H1 (cell line): ENCODE results near the gene ZSWIM6. TPM values are rescaled to one million over a fixed set of nuclear protein-coding genes. Genes with fewer than 3 reads are reported as not detected.

Experiments used
- CTCF ChIA-PET: fragments of 300-600 bp; sonication (Branson Sonifier 250); formaldehyde crosslinking; loops from one replicate; lab custom pipeline; 2021; ENCODE audit not compliant: partially characterized antibody; lab: Charles Lee
- POLR2A ChIA-PET: fragments of 300-600 bp; sonication (Branson Sonifier 250); formaldehyde crosslinking; loops from one replicate; lab custom pipeline; 2021; ENCODE audit warnings: inconsistent platforms; ENCODE audit not compliant: partially characterized antibody; lab: Charles Lee
- DNase-seq, 2 experiments: peaks; one replicate each; pipeline versions ENCODE4 v3.0.0 to v3.0.0-alpha.2; 2010 to 2022; ENCODE audit warnings: low spot score in 2 of 2, low read depth in 1 of 2, mixed read lengths in 1 of 2
- FAIRE-seq: peaks from 2 replicates; lab custom pipeline; 2011; peaks lifted over from hg19 to GRCh38; lab: Jason Lieb, UNC
- H2AFZ ChIP-seq: 2 replicates; pipeline ENCODE4 v1.8.1; 2012; ENCODE audit warnings: low read length, inconsistent platforms
- H2AK5ac ChIP-seq: 2 replicates; pipeline ENCODE4 v1.6.1; 2013; ENCODE audit warnings: low read depth, low read length
- H2BK120ac ChIP-seq: replicated peaks from 2 replicates; pipeline ENCODE3; 2013; ENCODE audit warnings: low read depth, low read length, inconsistent platforms
- H2BK12ac ChIP-seq: 2 replicates; pipeline ENCODE4 v1.6.1; 2013; ENCODE audit warnings: low read depth, low read length
- H2BK15ac ChIP-seq: 2 replicates; pipeline ENCODE4 v1.6.1; 2013; ENCODE audit warnings: low read length
- H2BK20ac ChIP-seq: 2 replicates; pipeline ENCODE4 v1.6.1; 2013; ENCODE audit warnings: low read length
- H2BK5ac ChIP-seq: 2 replicates; pipeline ENCODE4 v1.6.1; 2013; ENCODE audit warnings: low read depth, low read length
- H3K14ac ChIP-seq: 2 replicates; pipeline ENCODE4 v1.6.1; 2013; ENCODE audit warnings: inconsistent platforms; ENCODE audit not compliant: insufficient read length
- H3K18ac ChIP-seq: 2 replicates; pipeline ENCODE4 v1.6.1; 2013; ENCODE audit warnings: low read length; ENCODE audit errors: extremely low read depth
- H3K23ac ChIP-seq: 2 replicates; pipeline ENCODE4 v1.6.1; 2013; ENCODE audit warnings: inconsistent platforms; ENCODE audit not compliant: insufficient read length
- H3K23me2 ChIP-seq: 2 replicates; pipeline ENCODE4 v1.6.1; 2013; ENCODE audit warnings: low read depth, low read length
- H3K27ac ChIP-seq: 2 replicates; pipeline ENCODE4 v1.6.1; 2011; ENCODE audit warnings: low read depth, low read length, inconsistent platforms
- H3K27me3 ChIP-seq, 4 experiments: replicated peaks in 1 of 4; 1 replicate in 1 of 4; 2 replicates in 3 of 4; pipeline versions ENCODE4 v1.6.1 to v1.8.1; 2011 to 2013; ENCODE audit warnings: low read length in 3 of 4, mild to moderate bottlenecking in 3 of 4, inconsistent platforms in 2 of 4, mixed read lengths in 2 of 4, moderate library complexity in 1 of 4; ENCODE audit not compliant: control insufficient read depth in 3 of 4, insufficient read depth in 3 of 4; ENCODE audit errors: extremely low read depth in 1 of 4
- H3K36me3 ChIP-seq, 4 experiments: 2 replicates each; pipeline versions ENCODE4 v1.6.1 to v1.8.1; 2011 to 2013; ENCODE audit warnings: mild to moderate bottlenecking in 4 of 4, low read length in 3 of 4, moderate library complexity in 2 of 4, control low read depth in 1 of 4, inconsistent platforms in 1 of 4; ENCODE audit not compliant: insufficient read depth in 4 of 4, control insufficient read depth in 2 of 4
- H3K4ac ChIP-seq: replicated peaks from 2 replicates; pipeline ENCODE3; 2013; ENCODE audit warnings: low read length, low read depth, mixed read lengths, inconsistent platforms; ENCODE audit not compliant: insufficient read length
- H3K4me1 ChIP-seq, 4 experiments: replicated peaks in 1 of 4; 1 replicate in 1 of 4; 2 replicates in 3 of 4; pipeline versions ENCODE4 v1.6.1 to v1.8.1; 2011 to 2013; ENCODE audit warnings: low read length in 3 of 4, inconsistent platforms in 2 of 4, mixed read lengths in 1 of 4; ENCODE audit not compliant: insufficient read depth in 4 of 4, control insufficient read depth in 3 of 4
- H3K4me2 ChIP-seq, 2 experiments: 2 replicates each; pipeline versions ENCODE4 v1.6.1 to v1.8.1; 2011 to 2013; ENCODE audit warnings: low read depth in 2 of 2, low read length in 2 of 2, control low read depth in 1 of 2, inconsistent platforms in 1 of 2, mild to moderate bottlenecking in 1 of 2; ENCODE audit not compliant: insufficient read depth in 1 of 2
- H3K4me3 ChIP-seq, 4 experiments: fragments of 200-600, 300-600 bp in 1 of 4; sonication (generic), shearing (Covaris generic), sonication (Bioruptor Twin) in 1 of 4; 2 replicates each; pipeline versions ENCODE4 v1.5.1 to v1.8.1; 2011 to 2016; ENCODE audit warnings: low read length in 4 of 4, low read depth in 3 of 4, control low read depth in 2 of 4, inconsistent platforms in 2 of 4, mild to moderate bottlenecking in 2 of 4, mixed read lengths in 1 of 4, moderate library complexity in 1 of 4; ENCODE audit not compliant: insufficient read depth in 2 of 4; ENCODE audit errors: extremely low read depth in 1 of 4
- H3K56ac ChIP-seq: replicated peaks from 2 replicates; pipeline ENCODE3; 2013; ENCODE audit warnings: low read depth, mild to moderate bottlenecking, mixed read lengths, low read length, inconsistent platforms; ENCODE audit not compliant: insufficient read length
- H3K79me1 ChIP-seq: 2 replicates; pipeline ENCODE4 v1.6.1; 2013; ENCODE audit warnings: low read depth, low read length, control low read depth
- H3K79me2 ChIP-seq, 2 experiments: 2 replicates each; pipeline versions ENCODE4 v1.6.1 to v1.8.1; 2012 to 2013; ENCODE audit warnings: low read length in 2 of 2, mild to moderate bottlenecking in 2 of 2, inconsistent platforms in 1 of 2; ENCODE audit not compliant: insufficient read depth in 2 of 2, control insufficient read depth in 1 of 2
- H3K9ac ChIP-seq, 4 experiments: replicated peaks in 1 of 4; 1 replicate in 1 of 4; 2 replicates in 3 of 4; pipeline versions ENCODE4 v1.6.1 to v1.8.1; 2011 to 2013; ENCODE audit warnings: low read depth in 3 of 4, low read length in 3 of 4, control low read depth in 2 of 4, mild to moderate bottlenecking in 2 of 4, moderate library complexity in 2 of 4, inconsistent platforms in 1 of 4; ENCODE audit errors: extremely low read depth in 1 of 4
- H3K9me3 ChIP-seq, 2 experiments: 2 replicates each; pipeline versions ENCODE4 v1.6.1 to v1.8.1; 2012 to 2013; ENCODE audit warnings: mild to moderate bottlenecking in 2 of 2, moderate library complexity in 2 of 2, control low read depth in 1 of 2, inconsistent platforms in 1 of 2, low read depth in 1 of 2, low read length in 1 of 2, mixed read lengths in 1 of 2; ENCODE audit not compliant: insufficient read depth in 2 of 2
- H4K20me1 ChIP-seq, 2 experiments: replicated peaks in 1 of 2; 2 replicates each; pipeline versions ENCODE3 to v1.8.1; 2011 to 2013; ENCODE audit warnings: inconsistent platforms in 2 of 2, low read length in 2 of 2, mild to moderate bottlenecking in 1 of 2; ENCODE audit not compliant: insufficient read depth in 2 of 2, control insufficient read depth in 1 of 2
- H4K5ac ChIP-seq: 2 replicates; pipeline ENCODE4 v1.6.1; 2013; ENCODE audit warnings: low read length, low read depth, mixed read lengths, inconsistent platforms; ENCODE audit not compliant: insufficient read length
- H4K8ac ChIP-seq: 2 replicates; pipeline ENCODE4 v1.8.0; 2013; ENCODE audit warnings: mild to moderate bottlenecking, moderate library complexity, low read length, inconsistent platforms; ENCODE audit not compliant: insufficient read depth; ENCODE audit errors: extremely low read depth
- H4K91ac ChIP-seq: replicated peaks from 2 replicates; pipeline ENCODE3; 2013; ENCODE audit warnings: low read length, mixed read lengths, inconsistent platforms; ENCODE audit not compliant: insufficient read length
- RAD21 ChIP-seq, 2 experiments: IDR thresholded peaks in 1 of 2; conservative IDR thresholded peaks in 1 of 2; 2 replicates each; pipeline ENCODE4 v1.6.1; 2011; ENCODE audit warnings: low read depth in 2 of 2, low read length in 2 of 2, improper control_type of control experiment in 1 of 2, inconsistent platforms in 1 of 2, mild to moderate bottlenecking in 1 of 2, moderate library complexity in 1 of 2
- SP1 ChIP-seq: IDR thresholded peaks from 2 replicates; pipeline ENCODE4 v1.6.1; 2011; ENCODE audit warnings: low read depth, low read length
- WGBS, 2 experiments: shearing (Covaris generic) in 1 of 2; methylation state at CpG; one replicate each; pipeline versions ENCODE4 v1.1.6 to v1.1.7; 2013 to 2015; ENCODE audit warnings: low lambda C conversion rate in 2 of 2, mixed read lengths in 2 of 2, inconsistent platforms in 1 of 2, low coverage in 1 of 2, missing lambda C conversion rate in 1 of 2; ENCODE audit not compliant: insufficient replicate concordance in 2 of 2, insufficient coverage in 1 of 2, insufficient read length in 1 of 2; ENCODE audit errors: extremely low coverage in 1 of 2, missing lambda C conversion rate in 1 of 2; 5-methylcytosine and 5-hydroxymethylcytosine counted together
- polyA plus RNA-seq, 7 experiments: library from polyadenylated mRNA; depleted of rRNA in 3 of 7; stranded (reverse) in 5 of 7; unstranded in 2 of 7; fragments of >200 nt in 5 of 7; fragments of 200-250 nt in 2 of 7; gene quantifications; 1 replicate in 5 of 7; 2 replicates in 1 of 7; 4 replicates in 1 of 7; pipeline versions ENCODE4 v1.2.1 to v1.2.3, GENCODE V29; 2011 to 2013; ENCODE audit warnings: missing spikeins in 2 of 7, mixed read lengths in 2 of 7
- total RNA-seq: library from RNA; stranded (reverse); fragmentation: NEBNext Ultra II Directional; extraction: Animal tissue kit (Norgen Biotek cat#: 25700); gene quantifications from 2 replicates; pipeline ENCODE4 v1.2.1, GENCODE V29; 2021
- TF ChIP-seq, protein P1 (sequence below): IDR thresholded peaks from 2 replicates; pipeline ENCODE4 v1.6.1; 2011; ENCODE audit warnings: low read length, improper control_type of control experiment

The ZSWIM6 gene
- total and polyA plus RNA-seq, 2 of the 8 experiments (the other 6 are each of a cell fraction or from before 2014, with no cell fraction given), result 7.9 to 12.4 TPM

DNA sequence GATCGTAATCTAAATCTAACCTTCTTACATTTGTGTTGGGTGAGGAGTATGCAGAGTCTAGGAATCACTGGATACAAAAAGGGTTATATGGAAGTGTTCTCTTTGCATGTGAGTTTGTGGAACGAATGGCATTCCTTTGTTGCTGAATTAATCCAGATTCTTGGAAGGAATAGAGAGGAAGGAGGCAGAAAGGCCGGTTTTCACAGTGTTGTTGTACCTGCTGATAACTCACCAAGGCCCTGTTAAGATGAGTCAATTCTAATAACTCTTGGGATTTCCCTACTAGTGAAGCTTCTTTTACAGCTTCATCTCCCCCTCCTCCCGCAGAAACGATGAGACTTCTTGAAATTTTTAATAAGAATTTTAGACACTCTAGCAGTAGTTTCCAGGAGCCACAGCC lies 84.0 kb downstream of the ZSWIM6 start:
- Histone ChIP-seq H4K91ac (no peak overlapping the region), H3K79me2 (peaks cover 0 to 64% of the 10 kb centered on the region in 2 experiments; a peak in 2 of 4 replicates), H2AK5ac (no peak overlapping the region), H2BK20ac (no peak overlapping the region), H4K20me1 (peaks cover 0 to under 1% of the 10 kb centered on the region in 2 experiments), H3K9ac (no peak overlapping the region), H3K4me3 (peak overlapping the region in 1 of 4 experiments; percentile 19; a peak in 1 of 8 replicates), H3K36me3 (no peaks in the 10 kb centered on the region), H3K4me2 (peak overlapping the region; percentile 42 to 45; a peak in 3 of 4 replicates), H3K9me3 (no peaks in the 10 kb centered on the region), H2AFZ (no peak overlapping the region), H3K23me2 (no peaks in the 10 kb centered on the region), H3K56ac (no peak overlapping the region), H2BK12ac (no peak overlapping the region), H2BK120ac (no peak overlapping the region), H2BK5ac (peak overlapping the region; percentile 44; the same call in 1 of the 2 replicates), H3K4me1 (peaks cover 9 to 38% (median 18%) of the 10 kb centered on the region in 4 experiments), H2BK15ac (no peak overlapping the region), H3K23ac (no peak overlapping the region), H4K5ac (no peak overlapping the region), H3K79me1 (no peaks in the 10 kb centered on the region), H3K27me3 (no peaks in the 10 kb centered on the region), H3K14ac (no peak overlapping the region), H3K18ac (no peak overlapping the region), H3K4ac (no peak overlapping the region), H4K8ac (no peak overlapping the region), H3K27ac (0 out of 2 replicates have a peak overlapping the region, but pooled peaks have one; percentile 11)
- POLR2A ChIA-PET, result no interaction called here
- DNase-seq (no peak), FAIRE-seq (peak; percentile 28)
- CTCF ChIA-PET, result no interaction called here
- 34% methylated on average over 5 of the region's 5 CpGs; no CpG with 5 or more reads in 1 of the 2 experiments for WGBS, 2 experiments
- TF ChIP-seq RAD21 (IDR thresholded peaks at IDR 0.05 in 1 of 2, conservative IDR thresholded peaks at IDR 0.05 in 1 of 2; ENCODE audit: low read depth in 2 of 2, low read length in 2 of 2) (no peak), SP1 (0 out of 2 replicates have a peak, but pooled peaks have one; percentile 29)
- TF ChIP-seq, protein P1, sequence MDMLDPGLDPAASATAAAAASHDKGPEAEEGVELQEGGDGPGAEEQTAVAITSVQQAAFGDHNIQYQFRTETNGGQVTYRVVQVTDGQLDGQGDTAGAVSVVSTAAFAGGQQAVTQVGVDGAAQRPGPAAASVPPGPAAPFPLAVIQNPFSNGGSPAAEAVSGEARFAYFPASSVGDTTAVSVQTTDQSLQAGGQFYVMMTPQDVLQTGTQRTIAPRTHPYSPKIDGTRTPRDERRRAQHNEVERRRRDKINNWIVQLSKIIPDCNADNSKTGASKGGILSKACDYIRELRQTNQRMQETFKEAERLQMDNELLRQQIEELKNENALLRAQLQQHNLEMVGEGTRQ, result no peak
